GF-D8 (cell line): ENCODE results near the gene RAC2.

Experiments
- DNase-seq: peaks from one replicate; lab custom pipeline; 2025; lab: John Stamatoyannopoulos, UW

Gene RAC2

GRCh38 chr22:37275622-37276021 lies 31.6 kb upstream of the RAC2 start:
- DNase-seq = no peak

GRCh38 chr22:37275134-37275533 lies 31.1 kb upstream of the RAC2 start:
- DNase-seq = no peak

GRCh38 chr22:37274380-37274862 lies 30.4 kb upstream of the RAC2 start:
- peak; percentile 51 for DNase-seq

GRCh38 chr22:37273846-37274225 lies 29.8 kb upstream of the RAC2 start:
- DNase-seq = no peak

- no peak for DNase-seq
These were observed 29.2 kb upstream of the RAC2 start for GRCh38 chr22:37273126-37273845.

GRCh38 chr22:37270928-37271650 lies 27.0 kb upstream of the RAC2 start:
- peak; percentile 29 for DNase-seq

- DNase-seq = peak; percentile 81
These were observed 26.0 kb upstream of the RAC2 start for GRCh38 chr22:37269936-37270678.

- peak; percentile 39 for DNase-seq
These were observed 23.8 kb upstream of the RAC2 start for GRCh38 chr22:37267661-37268413.

- DNase-seq = no peak
These were observed 23.1 kb upstream of the RAC2 start for GRCh38 chr22:37267135-37267587.

GRCh38 chr22:37266581-37267134 lies 22.6 kb upstream of the RAC2 start:
- no peak for DNase-seq

GRCh38 chr22:37263966-37264887 lies 20.2 kb upstream of the RAC2 start:
- no peak for DNase-seq

- DNase-seq = no peak
These were observed 18.3 kb upstream of the RAC2 start for GRCh38 chr22:37262346-37262745.

- no peak for DNase-seq
These were observed 16.9 kb upstream of the RAC2 start for GRCh38 chr22:37260901-37261336.

- DNase-seq = no peak
These were observed 16.2 kb upstream of the RAC2 start for GRCh38 chr22:37260155-37260795.

GRCh38 chr22:37259540-37260029 lies 15.5 kb upstream of the RAC2 start:
- DNase-seq = peak; percentile 39

- DNase-seq = no peak
These were observed 14.8 kb upstream of the RAC2 start for GRCh38 chr22:37258753-37259401.

GRCh38 chr22:37258005-37258752 lies 14.1 kb upstream of the RAC2 start:
- no peak for DNase-seq

- no peak for DNase-seq
These were observed 12.1 kb upstream of the RAC2 start for GRCh38 chr22:37256075-37256726.
